Hepatocyte (in vitro differentiated cells): ENCODE data around the gene DGKD.

Source experiments
- CTCF ChIP-seq: fragments of 200-600 bp; sonication (generic); IDR thresholded peaks from 2 replicates; pipeline ENCODE4 v1.5.1; 2016; ENCODE audit warnings: antibody characterized with exemption, mild to moderate bottlenecking; ENCODE audit not compliant: poor library complexity
- EZH2 ChIP-seq: fragments of 200-600 bp; sonication (generic); IDR thresholded peaks from 2 replicates; pipeline ENCODE4 v1.6.1; 2016; ENCODE audit warnings: antibody characterized with exemption, mild to moderate bottlenecking, borderline replicate concordance

- TF ChIP-seq CTCF (no peak), EZH2 (no peak)
Measured at GRCh38 chr2:233469261-233470010, 115.1 kb downstream of the DGKD start.
